ENCODE data around the gene OPA1. TPM values are rescaled to one million over a fixed set of nuclear protein-coding genes. Genes with fewer than 3 reads are reported as not detected.

The OPA1 gene
- total and polyA plus RNA-seq, 2 of the 8 experiments (the other 6 are each of a cell fraction or from before 2014, with no cell fraction given) = 20.3 to 109 TPM

DNA sequence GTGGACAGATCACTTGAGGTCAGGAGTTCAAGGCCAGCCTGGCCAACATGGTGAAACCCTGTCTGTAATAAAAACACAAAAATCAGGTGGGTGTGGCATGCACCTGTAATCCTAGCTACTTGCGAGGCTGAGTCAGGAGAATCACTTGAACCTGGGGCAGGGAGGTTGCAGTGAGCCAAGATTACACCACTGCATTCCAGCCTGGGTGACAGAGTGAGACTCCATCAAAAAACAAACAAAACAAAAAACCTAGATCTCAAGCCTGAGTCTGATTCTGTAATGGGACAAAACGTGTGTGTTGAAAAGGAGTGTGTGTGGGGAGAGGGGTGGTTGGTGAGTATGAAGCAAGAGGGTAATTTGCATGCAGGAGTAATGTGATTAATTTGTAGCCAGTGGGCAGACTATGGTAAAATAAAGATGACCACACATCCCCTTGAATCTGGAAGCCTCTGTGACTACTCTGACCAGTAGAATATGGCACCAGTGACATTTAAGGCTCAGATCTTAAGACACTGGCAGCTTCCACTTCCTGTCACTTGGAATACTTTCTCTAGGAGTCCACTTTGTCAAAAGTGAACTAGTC lies 18.4 kb upstream of the OPA1 start:
- Histone ChIP-seq H4K91ac (replicated peaks; ENCODE audit: insufficient read length, low read length) (no peak overlapping the region), H2AK5ac (ENCODE audit: low read depth, low read length) (no peak overlapping the region), H3K14ac (ENCODE audit: insufficient read length) (no peak overlapping the region), H3K56ac (replicated peaks; ENCODE audit: insufficient read length, low read depth, low read length) (no peak overlapping the region), H4K8ac (ENCODE audit: extremely low read depth, insufficient read depth, low read length) (no peak overlapping the region), H3K9ac (replicated peaks in 1 of 4; ENCODE audit: extremely low read depth in 1 of 4, low read depth in 3 of 4, low read length in 3 of 4) (no peak overlapping the region), H2BK120ac (replicated peaks; ENCODE audit: low read depth, low read length) (no peak overlapping the region), H3K27ac (ENCODE audit: low read depth, low read length) (no peak overlapping the region), H3K79me1 (ENCODE audit: low read depth, low read length) (no peaks in the 10 kb centered on the region), H2BK12ac (ENCODE audit: low read depth, low read length) (no peak overlapping the region; the same call in 1 of the 2 replicates), H2BK15ac (ENCODE audit: low read length) (no peak overlapping the region), H3K4ac (replicated peaks; ENCODE audit: insufficient read length, low read depth, low read length) (no peak overlapping the region), H3K27me3 (replicated peaks in 1 of 4; ENCODE audit: control insufficient read depth in 3 of 4, extremely low read depth in 1 of 4, insufficient read depth in 3 of 4, low read length in 3 of 4) (no peaks in the 10 kb centered on the region), H3K4me1 (replicated peaks in 1 of 4; ENCODE audit: control insufficient read depth in 3 of 4, insufficient read depth in 4 of 4, low read length in 3 of 4) (no peaks in the 10 kb centered on the region; a peak in 1 of 7 replicates), H2BK5ac (ENCODE audit: low read depth, low read length) (no peak overlapping the region), H3K79me2 (ENCODE audit: control insufficient read depth in 1 of 2, insufficient read depth in 2 of 2, low read length in 2 of 2) (no peaks in the 10 kb centered on the region), H2BK20ac (ENCODE audit: low read length) (no peak overlapping the region), H3K4me2 (ENCODE audit: insufficient read depth in 1 of 2, low read depth in 2 of 2, low read length in 2 of 2) (no peak overlapping the region), H2AFZ (ENCODE audit: low read length) (no peak overlapping the region), H3K23me2 (ENCODE audit: low read depth, low read length) (no peaks in the 10 kb centered on the region), H4K20me1 (replicated peaks in 1 of 2; ENCODE audit: control insufficient read depth in 1 of 2, insufficient read depth in 2 of 2, low read length in 2 of 2) (no peaks in the 10 kb centered on the region), H3K18ac (ENCODE audit: extremely low read depth, low read length) (no peak overlapping the region), H3K23ac (ENCODE audit: insufficient read length) (no peak overlapping the region), H3K4me3 (ENCODE audit: extremely low read depth in 1 of 4, insufficient read depth in 2 of 4, low read depth in 3 of 4, low read length in 4 of 4) (no peak overlapping the region), H3K9me3 (ENCODE audit: insufficient read depth in 2 of 2, low read depth in 1 of 2, low read length in 1 of 2) (no peaks in the 10 kb centered on the region), H3K36me3 (ENCODE audit: control insufficient read depth in 2 of 4, insufficient read depth in 4 of 4, low read length in 3 of 4) (no peaks in the 10 kb centered on the region), H4K5ac (ENCODE audit: insufficient read length, low read depth, low read length) (no peak overlapping the region)
- CTCF ChIA-PET (ENCODE audit: partially characterized antibody) = interaction anchor here (0.7 to 3.0 kb wide), 4 partner anchors 10 to 759 kb away, joined by 3 to 9 read pairs (median 4); no protein-coding TSS in a partner anchor
- DNase-seq (ENCODE audit: low read depth in 1 of 2, low spot score in 2 of 2) = no peak
- 85 to 100% methylated on average over 1 to 2 of the region's 2 CpGs for WGBS, 2 experiments (ENCODE audit: extremely low coverage in 1 of 2, insufficient coverage in 1 of 2, insufficient read length in 1 of 2, insufficient replicate concordance in 2 of 2, low coverage in 1 of 2, low lambda C conversion rate in 2 of 2, missing lambda C conversion rate in 1 of 2)
- FAIRE-seq = no peak
- POLR2A ChIA-PET (ENCODE audit: partially characterized antibody) = no interaction called here
- TF ChIP-seq TCF12 (IDR thresholded peaks at IDR 0.05; ENCODE audit: low read depth, low read length) (no peak), EP300 (IDR thresholded peaks at IDR 0.05; ENCODE audit: borderline replicate concordance in 1 of 2, low read depth in 2 of 2, low read length in 2 of 2) (no peak), SP1 (IDR thresholded peaks at IDR 0.05; ENCODE audit: low read depth, low read length) (no peak), SAP30 (IDR thresholded peaks at IDR 0.05; ENCODE audit: insufficient read depth, insufficient replicate concordance, low read length) (no peak), RXRA (IDR thresholded peaks at IDR 0.05; ENCODE audit: insufficient read depth, low read depth, low read length) (no peak), FOSL1 (IDR thresholded peaks at IDR 0.05; ENCODE audit: insufficient read depth, low read depth, low read length) (no peak), HDAC2 (IDR thresholded peaks at IDR 0.05; ENCODE audit: borderline replicate concordance in 1 of 2, low read depth in 2 of 2, low read length in 2 of 2) (no peak)
- TF ChIP-seq, protein P1, sequence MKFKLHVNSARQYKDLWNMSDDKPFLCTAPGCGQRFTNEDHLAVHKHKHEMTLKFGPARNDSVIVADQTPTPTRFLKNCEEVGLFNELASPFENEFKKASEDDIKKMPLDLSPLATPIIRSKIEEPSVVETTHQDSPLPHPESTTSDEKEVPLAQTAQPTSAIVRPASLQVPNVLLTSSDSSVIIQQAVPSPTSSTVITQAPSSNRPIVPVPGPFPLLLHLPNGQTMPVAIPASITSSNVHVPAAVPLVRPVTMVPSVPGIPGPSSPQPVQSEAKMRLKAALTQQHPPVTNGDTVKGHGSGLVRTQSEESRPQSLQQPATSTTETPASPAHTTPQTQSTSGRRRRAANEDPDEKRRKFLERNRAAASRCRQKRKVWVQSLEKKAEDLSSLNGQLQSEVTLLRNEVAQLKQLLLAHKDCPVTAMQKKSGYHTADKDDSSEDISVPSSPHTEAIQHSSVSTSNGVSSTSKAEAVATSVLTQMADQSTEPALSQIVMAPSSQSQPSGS (IDR thresholded peaks at IDR 0.05; ENCODE audit: low read length) = no peak

All from H1 (cell line).